CD4-positive, alpha-beta T cell treated with Interleukin-21 for 1 hour (primary cell): ENCODE measurements around the gene ABI2.
"Not testable (repeated sequence)": the region's sequence is repeated elsewhere in the genome, so short reads cannot be mapped to it uniquely, and the experiment has no call there.

Source experiments
- DNase-seq: peaks from one replicate; pipeline ENCODE4 v3.0.0-alpha.2; 2020

Gene ABI2

GRCh38 chr2:203359450-203359849, 31.3 kb downstream of the ABI2 start:
- DNase-seq = no peak

- no peak for DNase-seq
These were observed 32.7 kb downstream of the ABI2 start for GRCh38 chr2:203360833-203361430.

DNA sequence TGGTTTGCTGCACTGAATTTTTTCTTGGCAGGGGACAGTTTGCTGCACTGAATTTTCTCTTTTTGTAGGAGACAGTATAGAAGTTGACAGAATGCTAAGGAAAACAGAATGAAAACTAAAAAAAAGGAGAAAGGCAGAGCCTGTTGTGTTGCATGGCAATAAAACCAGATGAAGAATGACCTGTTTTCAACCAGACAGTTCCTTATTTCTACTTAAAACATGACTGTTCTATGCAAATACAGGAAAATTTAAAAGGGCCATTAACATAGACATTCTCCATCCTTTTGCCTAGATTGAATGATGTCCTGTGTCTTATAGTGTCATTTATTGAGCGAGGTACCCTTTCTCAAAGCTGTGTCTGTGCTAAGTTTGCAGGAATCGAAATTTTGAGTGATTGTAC, 33.3 kb downstream of the ABI2 start:
- no peak for DNase-seq

GRCh38 chr2:203361922-203362321, 33.7 kb downstream of the ABI2 start:
- DNase-seq = no peak

DNA sequence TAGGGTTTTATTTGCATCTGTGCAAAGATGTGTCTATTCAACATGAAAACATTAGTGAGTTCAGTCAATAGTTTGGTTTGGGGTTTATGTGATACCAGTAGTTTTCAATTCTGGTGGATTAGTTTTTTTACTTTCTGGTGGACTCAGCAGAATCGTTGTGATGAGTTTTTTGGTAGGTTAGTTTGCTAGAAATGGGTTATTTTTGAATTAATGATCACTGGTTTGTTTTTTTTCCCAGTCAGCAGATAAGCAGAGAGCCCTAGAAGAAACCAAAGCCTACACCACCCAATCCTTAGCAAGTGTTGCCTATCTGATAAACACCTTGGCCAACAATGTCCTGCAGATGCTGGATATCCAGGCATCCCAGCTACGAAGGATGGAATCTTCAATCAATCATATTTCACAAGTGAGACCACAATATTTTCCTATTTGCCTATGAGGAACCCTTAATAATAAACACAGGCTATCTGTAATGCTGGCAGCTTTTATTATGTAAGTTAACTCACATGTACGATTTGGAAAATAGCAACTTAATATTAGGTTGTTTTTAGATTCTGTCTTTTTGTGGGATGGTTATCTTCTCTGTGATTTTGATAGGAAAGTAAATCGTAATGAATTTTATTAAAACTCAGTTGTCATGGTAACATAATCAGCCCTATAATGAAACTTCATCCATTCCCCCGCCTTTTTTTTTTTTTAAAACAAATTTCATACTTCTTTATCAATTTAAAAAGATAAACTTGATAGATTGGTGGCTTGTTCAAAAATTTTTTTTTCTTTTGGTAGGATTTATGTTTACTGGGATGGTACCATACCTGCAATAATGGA, 38.7 kb downstream of the ABI2 start:
- DNase-seq = no peak

DNA sequence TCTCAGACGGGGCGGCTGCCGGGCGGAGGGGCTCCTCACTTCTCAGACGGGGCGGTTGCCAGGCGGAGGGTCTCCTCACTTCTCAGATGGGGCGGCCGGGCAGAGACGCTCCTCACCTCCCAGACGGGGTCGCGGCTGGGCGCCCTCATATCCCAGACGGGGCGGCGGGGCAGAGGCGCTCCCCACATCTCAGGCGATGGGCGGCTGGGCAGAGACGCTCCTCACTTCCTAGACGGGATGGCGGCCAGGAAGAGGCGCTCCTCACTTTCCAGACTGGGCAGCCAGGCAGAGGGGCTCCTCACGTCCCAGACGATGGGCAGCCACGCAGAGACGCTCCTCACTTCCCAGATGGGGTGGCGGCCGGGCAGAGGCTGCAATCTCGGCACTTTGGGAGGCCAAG, 44.5 kb downstream of the ABI2 start:
- DNase-seq = not testable (repeated sequence)

GRCh38 chr2:203376173-203376572, 48.0 kb downstream of the ABI2 start:
- DNase-seq = no peak

DNA sequence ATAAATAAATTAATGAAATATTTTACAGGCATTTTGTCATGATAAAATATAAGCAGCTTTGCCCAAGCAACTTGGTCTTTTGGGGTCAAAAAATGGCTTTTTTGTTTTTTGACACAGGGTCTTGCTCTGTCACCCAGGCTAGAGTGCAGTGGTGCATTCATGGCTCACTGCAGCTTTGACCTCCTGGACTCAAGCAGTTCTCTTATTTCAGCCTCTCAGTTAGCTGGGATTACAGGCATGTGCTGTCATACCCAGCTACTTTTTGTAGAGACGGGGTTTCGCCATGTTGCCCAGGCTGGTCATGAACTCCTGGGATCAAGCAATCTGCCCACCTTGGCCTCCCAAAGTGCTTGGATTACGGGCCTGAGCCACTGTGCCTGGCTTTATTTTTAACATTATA, 51.0 kb downstream of the ABI2 start:
- no peak for DNase-seq

- no peak for DNase-seq
These were observed 54.8 kb downstream of the ABI2 start for GRCh38 chr2:203383038-203383437.

- not testable (repeated sequence) for DNase-seq
These were observed 60.0 kb downstream of the ABI2 start for GRCh38 chr2:203388153-203388552.

DNA sequence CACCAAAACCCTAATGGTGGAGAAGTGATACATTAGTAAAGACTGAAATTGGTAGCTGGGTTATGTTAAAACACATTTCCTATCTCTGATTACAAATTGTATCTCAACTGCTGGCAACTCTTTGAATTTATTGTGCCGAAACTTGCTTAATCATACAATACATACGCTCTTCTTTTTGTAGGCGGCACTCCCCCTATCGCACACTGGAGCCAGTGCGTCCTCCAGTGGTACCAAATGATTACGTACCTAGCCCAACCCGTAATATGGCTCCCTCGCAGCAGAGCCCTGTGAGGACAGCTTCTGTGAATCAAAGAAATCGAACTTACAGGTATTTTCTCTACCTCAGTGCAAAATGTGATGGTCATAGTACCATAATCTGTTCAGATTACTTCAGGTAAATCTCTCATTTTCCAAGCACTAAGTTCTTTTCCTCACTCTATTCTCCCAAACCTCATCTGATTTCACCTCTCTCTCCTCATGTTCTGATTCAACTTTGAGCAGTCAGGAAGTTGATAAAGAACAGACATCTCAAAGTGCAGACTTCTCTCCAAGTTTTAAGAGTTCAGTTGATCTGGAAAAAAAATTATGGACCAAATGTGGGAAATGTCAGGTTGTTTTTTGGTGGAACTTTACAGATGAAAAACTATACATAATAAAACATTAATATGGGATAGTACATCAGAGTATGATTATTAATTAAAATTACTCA, 66.5 kb downstream of the ABI2 start:
- DNase-seq = no peak

- DNase-seq = no peak
These were observed 67.7 kb downstream of the ABI2 start for GRCh38 chr2:203395858-203396257.

DNA sequence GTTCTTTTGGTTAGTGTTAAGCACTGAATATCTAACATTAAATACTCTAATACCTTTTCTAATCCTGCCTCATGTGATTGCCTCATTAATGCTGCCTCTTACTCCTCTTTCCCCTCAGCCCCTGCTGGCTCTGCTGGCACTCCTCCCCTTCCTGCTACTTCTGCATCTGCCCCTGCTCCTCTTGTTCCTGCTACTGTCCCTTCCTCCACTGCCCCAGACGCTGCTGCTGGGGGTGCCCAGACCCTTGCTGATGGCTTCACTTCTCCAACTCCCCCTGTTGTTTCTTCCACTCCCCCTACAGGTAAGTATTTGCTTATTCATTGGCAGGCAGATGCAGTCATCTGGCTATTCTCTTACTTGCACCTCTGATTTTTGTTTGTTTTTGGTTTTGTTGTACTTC, 68.5 kb downstream of the ABI2 start:
- no peak for DNase-seq

DNA sequence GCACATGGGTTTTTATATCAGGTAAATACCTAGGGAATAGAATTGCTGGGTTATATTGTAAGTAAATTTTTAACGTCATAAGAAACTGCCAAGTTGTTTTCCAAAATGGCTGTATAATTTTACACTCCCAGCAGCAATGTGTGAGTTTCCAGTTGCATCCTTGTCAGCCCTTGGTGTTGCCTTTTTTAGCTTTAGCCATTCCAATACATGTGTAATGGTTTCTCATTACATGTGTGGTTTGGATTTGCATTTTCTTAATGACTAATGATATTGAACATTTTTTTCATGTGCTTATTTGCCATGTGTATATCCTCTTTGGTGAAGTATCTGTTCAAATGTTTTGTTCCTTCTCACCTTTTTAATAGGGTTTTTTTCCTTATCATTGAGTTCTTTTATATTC, 70.8 kb downstream of the ABI2 start:
- no peak for DNase-seq

GRCh38 chr2:203400805-203401585, 72.8 kb downstream of the ABI2 start:
- no peak for DNase-seq

DNA sequence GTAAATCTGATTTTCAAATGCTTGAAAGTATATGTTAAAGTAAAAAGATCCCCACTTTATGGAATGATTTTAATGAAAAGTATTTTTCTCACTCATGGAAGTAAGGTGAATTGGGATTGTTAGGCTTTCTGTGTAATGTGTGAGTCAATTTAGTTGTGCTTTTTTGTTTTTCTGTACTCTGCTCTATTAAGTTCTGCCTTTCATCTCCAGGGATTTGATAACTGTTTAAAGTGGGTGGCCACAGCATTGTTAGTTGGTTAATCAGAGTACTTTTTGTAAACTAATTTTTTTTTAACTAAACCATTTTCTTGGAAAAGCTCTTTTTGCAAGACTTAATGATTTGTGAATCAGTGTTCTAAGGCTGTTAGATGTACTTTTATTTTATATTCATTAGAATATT, 76.8 kb downstream of the ABI2 start:
- DNase-seq = no peak

GRCh38 chr2:203407496-203407895, 79.3 kb downstream of the ABI2 start:
- DNase-seq = no peak

DNA sequence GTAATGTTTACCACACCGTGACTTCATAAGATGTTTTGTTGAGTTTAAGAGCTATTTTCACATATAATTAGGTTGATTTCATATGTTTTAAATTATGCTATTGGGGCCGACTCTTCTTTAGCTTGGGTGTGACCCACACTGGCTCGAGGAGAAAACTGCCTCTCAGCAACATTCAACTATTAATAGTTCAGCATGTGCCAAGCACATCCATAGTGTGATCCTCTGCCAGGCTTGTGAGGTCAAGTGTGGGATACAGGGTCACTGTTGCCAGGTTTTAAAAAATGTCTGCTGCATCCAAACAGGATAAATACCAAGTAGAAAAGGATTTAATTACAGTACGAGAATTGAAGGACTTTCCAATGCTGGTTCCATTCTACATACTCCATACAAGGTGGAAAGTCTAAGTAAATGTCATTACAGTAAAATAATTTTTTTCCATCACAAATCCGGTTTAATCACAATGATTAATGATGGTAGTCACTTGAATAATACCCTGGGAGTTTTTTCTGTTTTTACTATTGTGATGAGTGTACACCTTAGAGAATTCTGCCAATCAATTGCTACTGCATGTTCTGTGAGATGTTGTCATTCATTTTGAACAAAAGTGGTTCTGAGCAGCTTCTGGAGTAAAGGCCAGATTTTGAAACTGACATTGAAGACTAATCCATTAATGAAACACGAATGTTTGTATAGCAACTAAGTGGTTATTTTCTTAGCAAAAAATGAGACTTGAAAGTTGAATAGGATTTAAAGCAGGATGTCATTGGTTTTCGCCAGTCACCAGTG, 84.5 kb downstream of the ABI2 start:
- no peak for DNase-seq

DNA sequence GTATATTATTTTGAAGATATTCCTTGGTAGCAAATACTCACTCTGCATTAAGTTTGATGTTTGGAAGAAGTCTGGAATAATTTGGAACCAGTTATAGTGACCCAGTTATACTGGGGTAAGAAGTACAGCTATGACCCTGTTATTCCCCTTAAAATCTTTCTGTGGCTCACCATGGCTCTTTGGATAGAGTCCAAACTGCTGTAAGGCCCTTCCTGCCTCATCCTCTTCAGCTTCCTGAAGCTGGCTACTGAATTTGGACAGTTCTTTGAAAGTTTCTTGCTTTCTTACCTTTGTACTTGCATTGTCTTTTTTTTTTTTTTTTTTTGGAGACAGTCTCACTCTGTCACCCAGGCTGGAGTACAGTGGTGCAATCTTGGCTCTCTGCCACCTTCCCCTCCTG, 85.6 kb downstream of the ABI2 start:
- DNase-seq = no peak

DNA sequence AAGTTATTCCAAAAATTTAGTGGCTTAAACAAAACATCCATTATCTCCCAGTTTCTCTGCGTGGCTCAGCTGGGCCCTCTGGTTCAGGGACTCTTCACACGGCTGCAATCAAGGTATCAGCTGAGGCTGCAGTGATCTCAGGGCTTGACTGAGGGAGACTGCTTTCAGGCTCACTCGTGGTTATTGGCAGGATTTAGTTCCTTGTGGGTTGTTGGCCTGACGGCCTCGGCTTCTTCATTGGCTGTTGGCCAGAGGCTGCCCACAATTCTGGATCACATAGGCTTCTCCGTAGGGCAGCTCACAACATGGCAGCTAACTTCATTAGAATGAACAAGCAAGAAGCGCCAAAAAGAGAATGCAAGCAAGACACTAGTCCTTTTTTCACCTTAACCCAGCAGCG, 90.1 kb downstream of the ABI2 start:
- DNase-seq = no peak

DNA sequence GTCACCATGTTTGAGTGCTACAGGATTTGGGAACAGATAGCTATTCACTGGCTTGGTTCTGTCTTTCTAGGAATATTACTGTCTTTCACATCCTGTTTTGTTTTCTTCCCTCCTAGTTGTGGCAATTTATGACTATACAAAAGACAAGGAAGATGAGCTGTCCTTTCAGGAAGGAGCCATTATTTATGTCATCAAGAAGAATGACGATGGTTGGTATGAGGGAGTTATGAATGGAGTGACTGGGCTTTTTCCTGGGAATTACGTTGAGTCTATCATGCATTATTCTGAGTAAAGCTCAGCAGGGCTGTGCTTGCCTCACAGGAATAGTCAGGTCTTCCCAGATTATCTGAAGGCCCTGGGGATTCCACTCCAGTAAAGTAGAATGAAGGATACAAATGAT, 98.9 kb downstream of the ABI2 start:
- DNase-seq = no peak

DNA sequence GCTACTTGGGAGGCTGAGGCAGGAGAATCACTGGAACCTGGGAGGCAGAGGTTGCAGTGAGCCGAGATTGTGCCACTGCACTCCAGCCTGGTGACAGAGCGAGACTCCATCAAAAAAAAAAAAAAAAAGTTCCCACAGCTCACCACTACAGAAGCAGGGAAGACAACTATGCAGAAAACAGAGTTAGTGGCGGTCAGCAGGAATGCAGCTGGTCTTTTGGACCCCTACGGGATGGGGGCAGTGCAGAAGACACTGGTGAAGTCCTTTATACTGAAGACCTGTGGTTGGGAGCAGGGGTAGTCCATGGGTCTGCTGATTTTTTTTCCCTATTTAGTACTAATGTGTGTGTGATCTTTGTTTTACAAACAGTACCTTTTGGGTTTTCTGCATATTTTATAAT, 101.4 kb downstream of the ABI2 start:
- DNase-seq = not testable (repeated sequence)
